K562 (cell line): ENCODE measurements around the gene PRCC. TPM values are rescaled to one million over a fixed set of nuclear protein-coding genes. Genes with fewer than 3 reads are reported as not detected.

Experiments used
- C11orf30 ChIP-seq: fragments of 450-650 bp; IDR thresholded peaks from 2 replicates; pipeline ENCODE4 v1.6.1; 2016; ENCODE audit warnings: low read depth, mild to moderate bottlenecking
- CBX2 ChIP-seq: fragments of 200-600 bp; sonication (generic); IDR thresholded peaks from one replicate; pipeline ENCODE4 v1.6.1; 2012; ENCODE audit warnings: mild to moderate bottlenecking, low read length, inconsistent platforms; ENCODE audit not compliant: insufficient read depth, poor library complexity, severe bottlenecking
- E2F1 ChIP-seq: sonication (generic); formaldehyde crosslinking; IDR thresholded peaks from 2 replicates; pipeline ENCODE4 v1.8.1; 2023; ENCODE audit warnings: mild to moderate bottlenecking, missing genetic modification reagents, moderate library complexity
- HBP1 ChIP-seq: fragments of 450-650 bp; formaldehyde crosslinking; IDR thresholded peaks from 2 replicates; pipeline ENCODE4 v1.4.0; 2022; ENCODE audit warnings: missing genetic modification characterization
- MEF2D ChIP-seq: conservative IDR thresholded peaks from 2 replicates; pipeline ENCODE4 v1.6.1; 2016; ENCODE audit warnings: low read depth, missing genetic modification characterization, missing compliant biosample characterization
- MGA ChIP-seq: fragments of 450-650 bp; IDR thresholded peaks from 2 replicates; pipeline ENCODE4 v1.6.1; 2016; ENCODE audit warnings: mild to moderate bottlenecking, moderate library complexity
- NR2C1 ChIP-seq, 2 experiments: fragments of 450-650 bp; IDR thresholded peaks; 2 replicates each; pipeline ENCODE4 v1.6.1; 2017; ENCODE audit warnings: mild to moderate bottlenecking in 2 of 2, antibody characterized with exemption in 1 of 2, inconsistent platforms in 1 of 2, missing compliant biosample characterization in 1 of 2, missing genetic modification characterization in 1 of 2
- SMARCB1 ChIP-seq: IDR thresholded peaks from 2 replicates; pipeline ENCODE4 v1.6.1; 2011; ENCODE audit warnings: improper control_type of control experiment, low read depth; ENCODE audit not compliant: insufficient read length
- TCF15 ChIP-seq: fragments of 250-450 bp; sonication (Bioruptor Pico); IDR thresholded peaks from 2 replicates; pipeline ENCODE4 v1.8.0; 2022; ENCODE audit warnings: moderate library complexity, mild to moderate bottlenecking, inconsistent platforms
- ZNF174 ChIP-seq: fragments of 250-450 bp; sonication (Bioruptor Pico); IDR thresholded peaks from 2 replicates; pipeline ENCODE4 v1.4.0; 2020; ENCODE audit warnings: mild to moderate bottlenecking
- polyA plus RNA-seq, 8 experiments: library from polyadenylated mRNA; depleted of rRNA in 4 of 8; stranded (reverse) in 5 of 8; unstranded in 3 of 8; fragments of >200 nt; fragmentation: Nextera tagmentation in 2 of 8; fragmentation: Illumina TruSeq in 1 of 8; extraction: Ambion mirVana in 2 of 8; extraction: Trizol in 1 of 8; gene quantifications; 2 replicates each; pipeline versions ENCODE4 v1.2.1 to v1.2.3, GENCODE V29; 2011 to 2014; ENCODE audit warnings: inconsistent platforms in 1 of 8, missing spikeins in 1 of 8
- total RNA-seq, 7 experiments: library from RNA; depleted of rRNA in 6 of 7; stranded (reverse); fragments of >200 nt in 6 of 7; fragmentation: Illumina TruSeq in 2 of 7; extraction: Trizol in 2 of 7; gene quantifications; 2 replicates each; pipeline versions ENCODE4 v1.2.1 to v1.2.3, GENCODE V29; 2011 to 2021; ENCODE audit warnings: low replicate concordance in 1 of 7

The PRCC gene
- total and polyA plus RNA-seq, 9 of the 15 experiments (the other 6 are each of a cell fraction or from before 2014, with no cell fraction given), result 23.9 to 201 (median 41.1) TPM

- TF ChIP-seq ZNF174 (CRISPR knock-in tag) (peak; percentile 85; the same call in 1 of the 2 replicates), E2F1 (CRISPR knock-in tag) (no peak), SMARCB1 (no peak), HBP1 (CRISPR knock-in tag) (peak; percentile 52; the same call in 1 of the 2 replicates), C11orf30 (peak; percentile 64; the same call in 1 of the 2 replicates), NR2C1 (IDR thresholded peaks at IDR 0.05) (peak; percentile 86), NR2C1 (tag; IDR thresholded peaks at IDR 0.05) (peak; percentile 94), CBX2 (no peak), MGA (peak; percentile 90), TCF15 (CRISPR knock-in tag) (no peak), MEF2D (tag) (no peak)
Observed at GRCh38 chr1:156740741-156741480, 26.4 kb upstream of the PRCC start, which contains the start of gene MRPL24 (continued).
